GM18873 (cell line): ENCODE data around the gene GOLT1B.
A peak's percentile ranks its signal among the peaks of the same experiment; 100 is the strongest.

ENCODE experiments used
- ATAC-seq: cut with Tn5 transposase; IDR thresholded peaks from one replicate; pipeline ENCODE4 v1.9.1; 2021; ENCODE audit warnings: mild to moderate bottlenecking, moderate library complexity, moderate number of reproducible peaks; ENCODE audit not compliant: unreplicated experiment, low FRiP score

Gene GOLT1B

DNA sequence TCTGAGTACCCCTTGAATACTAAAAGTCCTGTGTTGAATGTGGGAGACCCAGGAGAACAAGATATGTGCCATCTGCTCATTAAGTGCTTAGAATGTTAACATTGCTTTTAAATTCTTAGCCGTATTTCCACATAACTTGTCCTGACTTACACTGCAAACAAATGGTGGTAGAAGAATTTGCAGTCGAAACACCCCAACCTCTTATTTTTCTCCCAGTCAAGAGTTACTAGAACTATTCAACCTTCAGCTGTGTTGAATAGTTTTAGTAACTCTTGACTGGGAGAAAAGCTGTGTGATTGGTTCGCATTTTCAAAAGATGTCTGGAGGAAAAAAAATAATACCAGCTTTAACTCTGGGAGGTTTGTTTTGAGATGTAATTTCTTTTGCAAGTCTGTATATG lies 16.9 kb downstream of the GOLT1B start:
- no peak for ATAC-seq

DNA sequence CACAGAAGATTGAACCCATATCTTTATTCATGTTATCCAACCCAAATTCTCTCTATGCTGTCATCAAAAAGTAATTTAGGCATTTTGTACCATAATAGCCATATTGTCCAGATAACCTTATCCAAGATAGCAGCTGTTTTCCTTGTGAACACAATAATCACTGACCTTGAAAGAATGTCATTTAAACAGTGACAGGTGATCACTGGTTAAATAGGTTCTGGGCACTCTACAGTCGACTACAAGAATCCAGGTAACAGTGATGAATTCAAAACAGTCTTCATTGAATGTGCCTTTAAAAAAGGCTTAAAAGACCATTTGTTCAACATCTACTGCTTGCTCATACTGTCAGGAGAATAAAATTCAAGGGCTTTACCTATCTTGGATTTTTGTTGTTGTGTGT lies 20.0 kb downstream of the GOLT1B start:
- no peak for ATAC-seq

DNA sequence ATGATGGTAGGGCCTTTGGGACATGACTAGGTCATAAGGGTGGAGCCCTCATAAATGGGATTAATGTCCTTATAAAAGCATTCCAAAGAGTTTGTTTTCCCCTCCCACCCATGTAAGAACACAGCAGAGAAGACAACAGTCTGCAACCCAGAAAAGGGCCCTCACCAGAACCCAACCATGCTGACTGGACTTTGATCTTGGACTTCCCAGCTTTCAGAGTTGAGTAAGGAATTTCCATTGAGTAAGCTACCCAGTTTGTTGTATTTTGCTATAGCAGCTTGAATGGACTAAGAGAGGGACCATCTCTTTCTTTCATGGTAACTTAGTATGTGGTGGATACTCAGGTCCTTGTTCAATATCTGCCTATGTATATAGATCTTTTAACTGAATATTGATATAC lies 21.6 kb downstream of the GOLT1B start:
- ATAC-seq: no peak

- no peak for ATAC-seq
These were observed 24.5 kb downstream of the GOLT1B start, which contains the start of gene SPX for GRCh38 chr12:21526053-21526452. TSS of gene SPX (plus strand) at chr12:21526296. CDS start at chr12:21526473, 177 bp downstream.

- ATAC-seq: no peak
These were observed 25.2 kb downstream of the GOLT1B start for GRCh38 chr12:21526721-21527345.

- ATAC-seq: peak; percentile 96
These were observed 26.0 kb downstream of the GOLT1B start for GRCh38 chr12:21527451-21528180.

DNA sequence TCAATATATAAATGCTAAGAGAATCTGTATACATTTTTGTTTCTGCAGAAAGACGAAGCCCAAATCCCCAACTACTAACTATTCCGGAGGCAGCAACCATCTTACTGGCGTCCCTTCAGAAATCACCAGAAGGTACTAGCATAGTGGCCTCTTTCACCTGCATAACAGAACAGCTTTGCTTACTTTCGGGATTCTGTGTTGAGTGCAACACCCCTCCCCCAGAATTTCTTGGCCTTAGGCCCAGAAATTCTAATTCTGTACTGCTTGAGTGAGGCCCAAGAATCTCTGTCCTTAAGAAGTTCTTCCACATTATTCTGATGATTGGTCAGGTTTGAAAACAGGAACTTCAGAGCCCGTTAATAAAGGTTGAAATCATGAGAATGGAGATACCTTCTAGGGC lies 27.4 kb downstream of the GOLT1B start:
- no peak for ATAC-seq

GRCh38 chr12:21529456-21529855 lies 27.9 kb downstream of the GOLT1B start:
- no peak for ATAC-seq

DNA sequence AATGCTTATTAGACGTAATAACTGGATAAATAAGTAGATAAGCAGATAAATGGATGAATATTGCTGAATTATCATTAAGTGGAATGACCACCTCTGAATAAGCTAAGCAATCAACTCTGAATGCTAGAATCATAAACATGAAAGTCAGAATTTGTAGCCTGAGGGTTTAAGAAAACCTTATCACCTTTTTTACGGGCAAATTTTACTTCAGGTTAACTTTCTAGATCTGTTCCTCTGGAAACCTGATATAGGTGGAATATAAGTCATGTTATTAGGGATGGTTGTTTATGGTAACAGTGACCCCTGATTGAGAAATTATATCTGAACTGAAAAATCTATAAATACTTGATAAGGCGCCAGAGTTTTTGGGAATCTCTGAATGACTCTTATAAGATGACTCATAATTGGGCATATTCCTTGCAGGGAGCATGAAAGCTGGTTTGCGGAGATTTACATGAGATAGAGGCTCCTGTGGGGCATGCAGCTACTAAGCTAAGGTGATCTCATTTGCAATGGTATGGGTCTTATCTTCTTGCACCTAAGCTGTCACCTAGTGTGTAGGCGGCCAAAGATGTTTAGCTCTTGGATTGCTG lies 36.6 kb downstream of the GOLT1B start:
- no peak for ATAC-seq

- ATAC-seq: no peak
These were observed 38.2 kb downstream of the GOLT1B start for GRCh38 chr12:21539797-21540196.

- no peak for ATAC-seq
These were observed 40.2 kb downstream of the GOLT1B start for GRCh38 chr12:21541773-21542172.

DNA sequence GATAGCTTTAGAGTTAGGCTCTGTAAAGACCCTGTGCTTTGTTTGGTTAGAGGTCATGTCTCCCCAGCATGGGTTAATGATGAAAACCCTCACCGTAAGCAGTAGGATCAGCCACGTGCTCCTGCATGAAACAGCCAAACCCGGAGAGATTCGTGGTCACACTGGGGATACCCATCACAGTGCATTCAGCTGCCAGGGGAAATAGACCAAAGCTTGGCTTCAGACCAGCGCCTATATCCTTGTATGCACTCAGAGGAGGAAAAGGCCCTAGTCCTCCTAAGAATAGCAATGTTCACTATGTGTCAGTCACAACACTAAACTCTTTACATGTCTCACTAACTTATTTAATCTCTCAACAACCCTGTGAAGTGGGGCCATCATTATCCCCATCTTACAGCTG lies 40.8 kb downstream of the GOLT1B start:
- no peak for ATAC-seq

- no peak for ATAC-seq
These were observed 41.6 kb downstream of the GOLT1B start for GRCh38 chr12:21543151-21543550.

DNA sequence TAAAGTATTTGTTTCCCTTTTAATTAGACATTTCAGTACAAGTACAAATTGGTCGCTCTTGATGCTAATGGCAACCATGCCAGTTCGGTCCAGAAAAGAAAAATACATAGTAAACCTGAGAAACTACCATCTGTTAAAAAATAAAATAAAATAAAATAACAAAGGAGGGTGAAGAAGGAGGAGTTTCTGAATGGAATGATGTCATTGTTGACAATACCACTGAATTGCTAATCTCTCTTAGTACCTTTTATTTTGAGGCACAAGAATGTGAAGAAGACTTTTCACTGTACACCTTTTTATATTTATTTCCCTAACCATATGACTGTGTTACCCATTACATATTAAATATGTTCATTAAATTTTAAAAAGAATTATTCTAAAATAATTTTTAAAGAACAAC lies 44.0 kb downstream of the GOLT1B start:
- no peak for ATAC-seq

DNA sequence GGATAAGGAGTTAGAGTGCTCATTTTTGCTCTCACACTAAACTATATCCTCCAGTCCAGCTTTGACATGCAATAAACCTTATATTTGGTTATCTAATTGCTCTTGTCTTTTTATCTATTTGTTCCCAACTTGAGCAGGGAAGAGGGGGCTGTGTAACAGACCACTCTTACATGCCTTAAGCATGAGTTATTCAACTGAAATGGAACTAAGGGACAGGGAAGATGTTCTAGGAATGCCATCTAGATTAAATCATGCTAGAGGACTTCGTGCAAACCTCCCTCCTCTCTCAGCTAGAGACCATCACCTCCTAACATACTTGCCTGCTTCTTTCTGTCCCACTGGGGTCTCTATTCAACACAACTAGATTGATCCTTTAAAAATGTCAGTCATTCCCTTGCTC lies 45.1 kb downstream of the GOLT1B start:
- ATAC-seq: no peak

GRCh38 chr12:21547437-21547836 lies 45.8 kb downstream of the GOLT1B start:
- ATAC-seq: no peak

- ATAC-seq: no peak
These were observed 50.4 kb downstream of the GOLT1B start for GRCh38 chr12:21551841-21552465.

DNA sequence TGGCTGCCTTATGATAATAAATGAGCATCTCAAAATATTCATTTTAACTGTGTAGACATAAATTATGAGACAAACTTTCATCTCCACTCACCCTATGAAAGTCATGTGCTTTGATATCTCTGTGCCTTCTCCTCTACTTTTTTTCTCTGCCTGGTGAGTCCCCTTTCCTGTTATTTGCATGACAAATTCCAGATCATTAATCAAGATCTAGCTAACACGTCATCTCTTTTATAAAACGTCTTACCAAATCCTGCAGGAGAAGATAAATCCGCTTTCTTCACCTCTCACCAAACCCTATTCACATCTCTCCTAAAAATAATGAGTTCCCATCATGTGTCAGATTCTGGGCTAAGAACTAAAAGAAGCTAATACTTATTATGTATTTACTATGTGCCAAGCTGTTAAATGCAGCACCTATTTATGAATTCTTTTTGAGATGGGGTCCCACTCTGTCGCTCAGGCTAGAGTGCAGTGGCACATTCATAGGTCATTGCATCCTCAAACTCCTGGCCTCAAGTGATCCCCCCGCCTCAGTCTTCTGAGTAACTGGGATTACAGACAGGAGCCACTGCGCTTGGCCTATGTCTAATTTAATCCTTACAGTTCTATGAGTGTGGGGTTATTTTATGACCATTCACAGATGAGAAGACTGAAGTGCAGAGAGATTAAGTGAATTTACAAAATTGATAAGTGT lies 51.2 kb downstream of the GOLT1B start:
- no peak for ATAC-seq

GRCh38 chr12:21553329-21553675 lies 51.7 kb downstream of the GOLT1B start:
- no peak for ATAC-seq

DNA sequence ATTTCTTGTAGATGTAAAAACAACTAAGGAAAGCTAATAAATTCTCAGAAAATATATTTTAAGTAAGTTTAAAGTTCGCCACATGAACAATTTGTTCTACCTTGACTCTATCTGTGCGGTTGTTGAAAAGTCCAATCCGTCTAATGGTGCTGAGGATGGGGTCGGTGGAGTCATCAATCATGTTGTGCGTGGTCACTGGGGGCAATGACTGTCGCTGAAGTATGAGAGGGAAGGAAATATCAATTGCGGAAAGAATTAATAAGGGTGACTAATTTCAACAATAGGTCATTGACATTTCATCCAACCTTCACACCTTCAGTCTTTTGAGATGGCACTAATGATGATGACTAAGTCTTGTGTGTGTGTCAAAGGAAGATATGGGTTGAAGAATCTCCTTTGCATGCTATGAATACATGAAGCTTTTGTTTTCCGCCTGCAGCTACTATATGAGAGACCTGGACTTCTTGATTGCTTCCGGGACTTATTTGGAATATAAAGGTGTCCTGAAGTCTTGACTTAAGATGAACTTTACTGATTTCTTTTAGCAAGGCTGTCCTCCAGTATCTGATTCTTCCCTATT lies 56.6 kb downstream of the GOLT1B start:
- ATAC-seq: no peak
